HEK293 (cell line): ENCODE results near the gene LONRF2.

Experiments used
- PBX3 ChIP-seq: sonication (generic); formaldehyde crosslinking; IDR thresholded peaks from 2 replicates; pipeline ENCODE4 v1.8.1; 2022; ENCODE audit warnings: mild to moderate bottlenecking, moderate library complexity, missing genetic modification reagents
- REPIN1 ChIP-seq: fragments of 450-650 bp; formaldehyde crosslinking; IDR thresholded peaks from 2 replicates; pipeline ENCODE4 v1.5.1; 2017; ENCODE audit warnings: missing biosample characterization, missing genetic modification characterization, low read depth
- SETDB1 ChIP-seq: IDR thresholded peaks from one replicate; pipeline ENCODE4 v1.6.1; 2017; ENCODE audit warnings: mild to moderate bottlenecking, low read length, moderate library complexity, mixed read lengths; ENCODE audit not compliant: insufficient read length
- WT1 ChIP-seq: fragments of 450-650 bp; formaldehyde crosslinking; IDR thresholded peaks from 2 replicates; pipeline ENCODE4 v1.5.1; 2016; ENCODE audit warnings: missing biosample characterization, missing genetic modification characterization
- ZNF48 ChIP-seq: fragments of 450-650 bp; formaldehyde crosslinking; IDR thresholded peaks from 2 replicates; pipeline ENCODE4 v1.5.1; 2016; ENCODE audit warnings: missing biosample characterization, missing genetic modification characterization
- ZNF658 ChIP-seq: fragments of 450-650 bp; formaldehyde crosslinking; IDR thresholded peaks from 2 replicates; pipeline ENCODE4; 2016; ENCODE audit warnings: missing biosample characterization, missing genetic modification characterization
- ZNF707 ChIP-seq: fragments of 450-650 bp; formaldehyde crosslinking; IDR thresholded peaks from 2 replicates; pipeline ENCODE4 v1.5.1; 2016; ENCODE audit warnings: missing biosample characterization, missing genetic modification characterization
- TF ChIP-seq, protein P1 (sequence below): fragments of 450-650 bp; formaldehyde crosslinking; IDR thresholded peaks from 2 replicates; pipeline ENCODE4 v1.5.1; 2016; ENCODE audit warnings: missing biosample characterization, missing genetic modification characterization
- TF ChIP-seq, protein P2 (sequence below): fragments of 450-650 bp; IDR thresholded peaks from 2 replicates; pipeline ENCODE4 v1.5.1; 2018; ENCODE audit warnings: missing biosample characterization, mild to moderate bottlenecking, missing genetic modification characterization

DNA sequence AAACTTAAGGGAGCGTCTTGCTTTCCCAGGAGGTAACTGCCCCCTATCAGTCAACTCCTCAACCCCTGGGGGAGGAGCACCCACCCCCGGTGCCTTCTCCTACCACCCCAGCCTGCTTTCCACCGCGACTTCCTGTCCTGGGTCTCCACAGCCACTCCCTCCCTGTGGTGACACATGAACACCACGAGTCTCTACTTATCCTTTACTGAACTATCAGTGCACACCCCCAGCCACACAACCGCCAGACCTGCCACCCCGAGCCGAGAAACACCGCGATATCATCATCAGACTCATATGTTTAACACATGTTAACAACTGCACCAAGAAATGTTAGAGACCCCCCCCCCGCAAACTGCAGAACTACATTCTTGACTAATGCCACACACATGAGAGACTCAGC lies 43.3 kb downstream of the LONRF2 start:
- TF ChIP-seq, protein P1, sequence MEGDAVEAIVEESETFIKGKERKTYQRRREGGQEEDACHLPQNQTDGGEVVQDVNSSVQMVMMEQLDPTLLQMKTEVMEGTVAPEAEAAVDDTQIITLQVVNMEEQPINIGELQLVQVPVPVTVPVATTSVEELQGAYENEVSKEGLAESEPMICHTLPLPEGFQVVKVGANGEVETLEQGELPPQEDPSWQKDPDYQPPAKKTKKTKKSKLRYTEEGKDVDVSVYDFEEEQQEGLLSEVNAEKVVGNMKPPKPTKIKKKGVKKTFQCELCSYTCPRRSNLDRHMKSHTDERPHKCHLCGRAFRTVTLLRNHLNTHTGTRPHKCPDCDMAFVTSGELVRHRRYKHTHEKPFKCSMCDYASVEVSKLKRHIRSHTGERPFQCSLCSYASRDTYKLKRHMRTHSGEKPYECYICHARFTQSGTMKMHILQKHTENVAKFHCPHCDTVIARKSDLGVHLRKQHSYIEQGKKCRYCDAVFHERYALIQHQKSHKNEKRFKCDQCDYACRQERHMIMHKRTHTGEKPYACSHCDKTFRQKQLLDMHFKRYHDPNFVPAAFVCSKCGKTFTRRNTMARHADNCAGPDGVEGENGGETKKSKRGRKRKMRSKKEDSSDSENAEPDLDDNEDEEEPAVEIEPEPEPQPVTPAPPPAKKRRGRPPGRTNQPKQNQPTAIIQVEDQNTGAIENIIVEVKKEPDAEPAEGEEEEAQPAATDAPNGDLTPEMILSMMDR (tag by site-specific recombination), result no peak
- TF ChIP-seq ZNF658 (tag by site-specific recombination), result no peak
- no peak for TF ChIP-seq WT1 (tag by site-specific recombination)
- TF ChIP-seq ZNF707 (tag by site-specific recombination), result no peak
- TF ChIP-seq REPIN1, result no peak
- no peak for TF ChIP-seq SETDB1
- no peak for TF ChIP-seq PBX3 (CRISPR knock-in tag)
- TF ChIP-seq ZNF48, result no peak
- TF ChIP-seq, protein P2, sequence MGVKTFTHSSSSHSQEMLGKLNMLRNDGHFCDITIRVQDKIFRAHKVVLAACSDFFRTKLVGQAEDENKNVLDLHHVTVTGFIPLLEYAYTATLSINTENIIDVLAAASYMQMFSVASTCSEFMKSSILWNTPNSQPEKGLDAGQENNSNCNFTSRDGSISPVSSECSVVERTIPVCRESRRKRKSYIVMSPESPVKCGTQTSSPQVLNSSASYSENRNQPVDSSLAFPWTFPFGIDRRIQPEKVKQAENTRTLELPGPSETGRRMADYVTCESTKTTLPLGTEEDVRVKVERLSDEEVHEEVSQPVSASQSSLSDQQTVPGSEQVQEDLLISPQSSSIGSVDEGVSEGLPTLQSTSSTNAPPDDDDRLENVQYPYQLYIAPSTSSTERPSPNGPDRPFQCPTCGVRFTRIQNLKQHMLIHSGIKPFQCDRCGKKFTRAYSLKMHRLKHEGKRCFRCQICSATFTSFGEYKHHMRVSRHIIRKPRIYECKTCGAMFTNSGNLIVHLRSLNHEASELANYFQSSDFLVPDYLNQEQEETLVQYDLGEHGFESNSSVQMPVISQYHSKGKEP, result no peak
